HepG2 (cell line): ENCODE results near the gene EVA1A. TPM values are rescaled to one million over a fixed set of nuclear protein-coding genes. Genes with fewer than 3 reads are reported as not detected.

ENCODE experiments used
- ARHGAP35 ChIP-seq: sonication (generic); formaldehyde crosslinking; IDR thresholded peaks from 2 replicates; pipeline ENCODE4 v1.9.0; 2022; ENCODE audit warnings: mild to moderate bottlenecking, inconsistent platforms, moderate library complexity, missing genetic modification reagents, borderline replicate concordance
- GFI1 ChIP-seq: sonication (generic); formaldehyde crosslinking; IDR thresholded peaks from 2 replicates; pipeline ENCODE4 v1.5.0; 2020; ENCODE audit warnings: missing genetic modification reagents, mild to moderate bottlenecking, borderline replicate concordance
- SAFB2 ChIP-seq: sonication (generic); formaldehyde crosslinking; IDR thresholded peaks from 2 replicates; pipeline ENCODE4 v1.5.1; 2020; ENCODE audit warnings: missing genetic modification reagents, low read depth, mild to moderate bottlenecking, borderline replicate concordance
- SAP130 ChIP-seq: IDR thresholded peaks from 2 replicates; pipeline ENCODE4 v1.6.1; 2016; ENCODE audit warnings: low read depth
- ZNF34 ChIP-seq: sonication (generic); formaldehyde crosslinking; IDR thresholded peaks from 2 replicates; pipeline ENCODE4 v1.4.0; 2020; ENCODE audit warnings: mild to moderate bottlenecking, missing genetic modification reagents, borderline replicate concordance
- ZNF644 ChIP-seq: IDR thresholded peaks from 2 replicates; pipeline ENCODE4 v1.6.1; 2016; ENCODE audit warnings: low read depth
- ZSCAN29 ChIP-seq: sonication (generic); formaldehyde crosslinking; conservative IDR thresholded peaks from 2 replicates; pipeline ENCODE4 v1.4.0; 2020; ENCODE audit warnings: mild to moderate bottlenecking, missing genetic modification reagents
- polyA plus RNA-seq, 8 experiments: library from polyadenylated mRNA; depleted of rRNA in 3 of 8; stranded (reverse) in 7 of 8; unstranded in 1 of 8; fragments of >200 nt; fragmentation: Illumina TruSeq in 4 of 8; extraction: Trizol in 4 of 8; gene quantifications; 2 replicates each; pipeline versions ENCODE4 v1.2.1 to v1.2.3, GENCODE V29; 2011 to 2016; ENCODE audit warnings: low read depth in 4 of 8, missing spikeins in 1 of 8, mixed read lengths in 1 of 8; ENCODE audit not compliant: insufficient read depth in 1 of 8
- total RNA-seq, 5 experiments: library from RNA; depleted of rRNA; stranded (reverse); fragments of >200 nt; fragmentation: Illumina TruSeq; extraction: Trizol; gene quantifications; 2 replicates each; pipeline ENCODE4 v1.2.3, GENCODE V29; 2016; ENCODE audit warnings: low read depth in 1 of 5
- TF ChIP-seq, protein P1 (sequence below): sonication (generic); formaldehyde crosslinking; IDR thresholded peaks from 2 replicates; pipeline ENCODE4 v1.4.0; 2020; ENCODE audit warnings: missing genetic modification reagents, borderline replicate concordance
- TF ChIP-seq, protein P2 (sequence below): sonication (generic); formaldehyde crosslinking; IDR thresholded peaks from 2 replicates; pipeline ENCODE4 v1.4.0; 2020; ENCODE audit warnings: mild to moderate bottlenecking, missing genetic modification reagents, borderline replicate concordance

EVA1A gene
- total and polyA plus RNA-seq, 2 of the 13 experiments (the other 11 are each of a cell fraction or from before 2014, with no cell fraction given): 57.5 to 57.8 TPM

DNA sequence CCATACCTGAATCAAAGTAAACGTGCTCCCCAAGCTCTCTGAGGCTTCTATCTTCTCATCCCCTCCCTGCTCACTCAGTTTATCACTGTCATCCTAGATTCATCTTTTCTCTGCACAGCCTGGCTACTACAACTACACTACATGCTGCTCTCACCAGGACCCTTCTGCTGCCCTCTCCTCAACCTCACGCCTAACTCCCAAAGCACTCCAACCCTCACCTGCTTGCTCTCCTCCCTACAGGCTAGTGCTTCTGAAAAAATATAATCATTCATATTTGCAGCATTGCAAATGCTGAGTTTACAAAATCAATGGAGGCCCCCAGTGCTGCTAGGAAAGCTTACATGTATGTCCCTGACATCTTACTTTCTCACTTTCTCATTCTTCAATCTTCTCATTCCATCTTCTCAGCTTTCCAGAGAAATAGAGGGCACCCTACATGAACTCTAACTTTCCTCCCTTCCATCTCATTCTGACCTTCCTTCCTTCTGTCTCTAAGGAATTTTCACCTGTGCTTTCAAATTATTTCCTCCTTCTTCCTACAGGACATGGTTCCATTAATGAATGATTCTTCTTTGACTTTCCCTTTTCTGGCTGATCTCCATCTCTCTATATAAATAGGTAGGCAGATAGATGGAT lies 36.3 kb downstream of the EVA1A start (continued):
- TF ChIP-seq, protein P1, sequence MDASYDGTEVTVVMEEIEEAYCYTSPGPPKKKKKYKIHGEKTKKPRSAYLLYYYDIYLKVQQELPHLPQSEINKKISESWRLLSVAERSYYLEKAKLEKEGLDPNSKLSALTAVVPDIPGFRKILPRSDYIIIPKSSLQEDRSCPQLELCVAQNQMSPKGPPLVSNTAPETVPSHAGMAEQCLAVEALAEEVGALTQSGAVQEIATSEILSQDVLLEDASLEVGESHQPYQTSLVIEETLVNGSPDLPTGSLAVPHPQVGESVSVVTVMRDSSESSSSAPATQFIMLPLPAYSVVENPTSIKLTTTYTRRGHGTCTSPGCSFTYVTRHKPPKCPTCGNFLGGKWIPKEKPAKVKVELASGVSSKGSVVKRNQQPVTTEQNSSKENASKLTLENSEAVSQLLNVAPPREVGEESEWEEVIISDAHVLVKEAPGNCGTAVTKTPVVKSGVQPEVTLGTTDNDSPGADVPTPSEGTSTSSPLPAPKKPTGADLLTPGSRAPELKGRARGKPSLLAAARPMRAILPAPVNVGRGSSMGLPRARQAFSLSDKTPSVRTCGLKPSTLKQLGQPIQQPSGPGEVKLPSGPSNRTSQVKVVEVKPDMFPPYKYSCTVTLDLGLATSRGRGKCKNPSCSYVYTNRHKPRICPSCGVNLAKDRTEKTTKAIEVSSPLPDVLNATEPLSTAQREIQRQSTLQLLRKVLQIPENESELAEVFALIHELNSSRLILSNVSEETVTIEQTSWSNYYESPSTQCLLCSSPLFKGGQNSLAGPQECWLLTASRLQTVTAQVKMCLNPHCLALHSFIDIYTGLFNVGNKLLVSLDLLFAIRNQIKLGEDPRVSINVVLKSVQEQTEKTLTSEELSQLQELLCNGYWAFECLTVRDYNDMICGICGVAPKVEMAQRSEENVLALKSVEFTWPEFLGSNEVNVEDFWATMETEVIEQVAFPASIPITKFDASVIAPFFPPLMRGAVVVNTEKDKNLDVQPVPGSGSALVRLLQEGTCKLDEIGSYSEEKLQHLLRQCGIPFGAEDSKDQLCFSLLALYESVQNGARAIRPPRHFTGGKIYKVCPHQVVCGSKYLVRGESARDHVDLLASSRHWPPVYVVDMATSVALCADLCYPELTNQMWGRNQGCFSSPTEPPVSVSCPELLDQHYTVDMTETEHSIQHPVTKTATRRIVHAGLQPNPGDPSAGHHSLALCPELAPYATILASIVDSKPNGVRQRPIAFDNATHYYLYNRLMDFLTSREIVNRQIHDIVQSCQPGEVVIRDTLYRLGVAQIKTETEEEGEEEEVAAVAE (CRISPR knock-in tag): no peak
- TF ChIP-seq ZNF644 (CRISPR knock-in tag) (no peak), SAP130 (CRISPR knock-in tag) (no peak), ZSCAN29 (CRISPR knock-in tag) (peak; percentile 45; the same call in 1 of the 2 replicates), GFI1 (CRISPR knock-in tag) (no peak), ZNF34 (peak; percentile 59; the same call in 1 of the 2 replicates), ARHGAP35 (CRISPR knock-in tag) (no peak), SAFB2 (no peak)
- TF ChIP-seq, protein P2, sequence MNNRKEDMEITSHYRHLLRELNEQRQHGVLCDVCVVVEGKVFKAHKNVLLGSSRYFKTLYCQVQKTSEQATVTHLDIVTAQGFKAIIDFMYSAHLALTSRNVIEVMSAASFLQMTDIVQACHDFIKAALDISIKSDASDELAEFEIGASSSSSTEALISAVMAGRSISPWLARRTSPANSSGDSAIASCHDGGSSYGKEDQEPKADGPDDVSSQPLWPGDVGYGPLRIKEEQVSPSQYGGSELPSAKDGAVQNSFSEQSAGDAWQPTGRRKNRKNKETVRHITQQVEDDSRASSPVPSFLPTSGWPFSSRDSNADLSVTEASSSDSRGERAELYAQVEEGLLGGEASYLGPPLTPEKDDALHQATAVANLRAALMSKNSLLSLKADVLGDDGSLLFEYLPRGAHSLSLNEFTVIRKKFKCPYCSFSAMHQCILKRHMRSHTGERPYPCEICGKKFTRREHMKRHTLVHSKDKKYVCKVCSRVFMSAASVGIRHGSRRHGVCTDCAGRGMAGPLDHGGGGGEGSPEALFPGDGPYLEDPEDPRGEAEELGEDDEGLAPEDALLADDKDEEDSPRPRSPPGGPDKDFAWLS (CRISPR knock-in tag): 0 out of 2 replicates have a peak, but pooled peaks have one; percentile 39
